ENCODE results near the gene THRSP.

- TF ChIP-seq POLR2A (IDR thresholded peaks at IDR 0.05) (no peak), CTCF (IDR thresholded peaks at IDR 0.05) (no peak)
Measured at GRCh38 chr11:78048561-78048960, 15.1 kb upstream of the THRSP start.
